HG02870 (cell line): ENCODE results near the gene SPSB3.

ENCODE experiments used
- ATAC-seq: cut with Tn5 transposase; IDR thresholded peaks from one replicate; pipeline ENCODE4 v1.9.1; 2021; ENCODE audit warnings: mild to moderate bottlenecking, moderate library complexity; ENCODE audit not compliant: unreplicated experiment

The SPSB3 gene

DNA sequence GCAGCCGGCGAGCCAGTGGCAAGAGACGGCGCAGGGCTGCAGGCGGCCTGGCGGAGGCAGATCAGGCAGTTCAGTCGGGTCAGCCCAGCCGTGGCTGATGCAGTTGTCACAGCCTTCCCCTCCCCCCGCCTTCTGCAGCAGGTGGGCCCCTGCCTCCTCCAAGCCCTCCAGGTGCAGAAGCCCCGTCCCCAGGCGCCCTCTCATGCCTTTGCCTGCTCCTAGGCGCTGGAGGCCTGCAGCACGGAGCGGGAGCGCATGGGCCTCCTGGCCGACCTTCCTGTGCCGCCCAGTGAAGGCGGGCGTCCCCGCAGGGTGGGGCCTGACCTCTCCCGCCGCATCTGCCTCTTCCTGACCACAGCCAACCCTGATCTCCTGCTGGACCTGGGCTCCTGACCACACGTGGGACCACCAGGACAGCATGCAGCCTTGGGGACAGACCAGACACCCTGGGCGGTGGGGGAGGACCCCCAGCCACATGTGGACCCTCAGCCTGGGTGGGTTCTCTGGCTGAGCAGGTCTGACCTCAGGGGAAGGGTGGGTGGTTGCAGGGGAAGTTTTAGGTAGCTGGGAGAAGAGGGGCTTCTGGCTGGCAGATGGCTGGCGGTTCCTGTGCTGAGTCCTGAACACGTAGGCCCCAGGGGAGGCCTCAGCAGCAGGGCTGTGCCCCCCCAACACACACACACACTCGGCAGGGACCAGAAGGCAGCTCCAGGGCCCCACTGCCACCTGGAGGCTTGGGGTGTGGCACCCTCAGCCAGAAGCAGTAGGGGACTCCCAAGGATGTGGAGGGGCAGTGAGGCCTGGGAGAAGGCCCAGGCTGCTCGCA is 6.3 kb downstream of the SPSB3 start:
- no peak for ATAC-seq

DNA sequence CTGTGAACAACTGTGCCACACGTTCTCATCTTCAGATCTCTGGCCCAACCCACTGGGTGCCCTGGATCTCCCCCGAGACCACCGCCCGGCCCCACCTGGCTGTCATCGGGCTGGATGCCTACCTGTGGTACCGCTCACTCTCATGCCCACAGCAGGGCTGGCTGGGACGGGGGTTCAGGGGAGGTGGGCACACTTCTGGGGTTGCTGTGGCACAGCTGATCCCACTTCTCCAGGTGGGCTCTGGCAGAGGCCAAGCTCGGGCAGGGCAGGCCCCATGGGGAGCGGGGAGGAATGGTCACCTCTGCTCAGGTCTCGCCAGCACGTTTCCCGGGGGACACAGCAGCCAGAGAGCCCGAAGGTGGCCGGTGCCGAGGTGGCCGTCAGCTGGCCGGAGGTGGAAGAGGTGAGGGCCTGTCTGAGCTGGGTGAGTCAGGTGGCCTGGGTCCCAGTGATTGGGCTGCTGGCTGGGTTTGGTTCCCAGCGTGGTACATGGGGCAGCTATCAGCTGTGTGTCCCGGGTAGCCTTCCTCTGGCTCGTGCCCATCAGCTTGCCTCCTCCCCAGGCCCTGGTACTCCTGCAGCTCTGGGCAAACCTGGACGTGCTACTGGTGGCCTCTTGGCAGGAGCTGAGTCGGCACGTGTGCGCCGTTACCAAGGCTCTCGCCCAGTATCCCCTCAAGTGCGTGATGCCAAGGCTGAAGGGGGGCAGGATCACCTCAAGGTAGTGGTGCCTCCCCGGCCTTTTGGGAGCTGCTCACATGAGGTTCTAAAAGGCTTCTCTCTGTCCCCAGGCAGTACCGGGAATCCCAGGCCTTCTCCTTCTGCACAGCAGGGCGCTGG is 7.1 kb downstream of the SPSB3 start:
- ATAC-seq = no peak

DNA sequence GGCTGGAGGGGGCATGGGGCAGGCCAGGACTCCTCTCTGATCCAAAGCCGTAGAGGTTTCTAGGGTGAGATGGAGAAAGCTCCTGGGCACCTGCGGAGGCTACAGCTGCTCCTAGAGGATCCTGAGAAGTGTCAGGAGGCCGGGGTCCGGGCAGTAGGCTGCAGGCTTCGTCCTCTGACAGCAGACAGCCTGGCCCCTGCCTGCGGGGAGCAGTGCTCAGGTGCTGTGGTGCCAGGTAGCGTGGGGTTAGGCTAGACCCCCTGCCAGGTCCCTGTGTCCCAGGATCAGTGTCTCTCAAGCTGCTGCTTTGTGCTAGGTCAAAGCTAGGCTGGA is 8.0 kb downstream of the SPSB3 start:
- ATAC-seq = no peak

DNA sequence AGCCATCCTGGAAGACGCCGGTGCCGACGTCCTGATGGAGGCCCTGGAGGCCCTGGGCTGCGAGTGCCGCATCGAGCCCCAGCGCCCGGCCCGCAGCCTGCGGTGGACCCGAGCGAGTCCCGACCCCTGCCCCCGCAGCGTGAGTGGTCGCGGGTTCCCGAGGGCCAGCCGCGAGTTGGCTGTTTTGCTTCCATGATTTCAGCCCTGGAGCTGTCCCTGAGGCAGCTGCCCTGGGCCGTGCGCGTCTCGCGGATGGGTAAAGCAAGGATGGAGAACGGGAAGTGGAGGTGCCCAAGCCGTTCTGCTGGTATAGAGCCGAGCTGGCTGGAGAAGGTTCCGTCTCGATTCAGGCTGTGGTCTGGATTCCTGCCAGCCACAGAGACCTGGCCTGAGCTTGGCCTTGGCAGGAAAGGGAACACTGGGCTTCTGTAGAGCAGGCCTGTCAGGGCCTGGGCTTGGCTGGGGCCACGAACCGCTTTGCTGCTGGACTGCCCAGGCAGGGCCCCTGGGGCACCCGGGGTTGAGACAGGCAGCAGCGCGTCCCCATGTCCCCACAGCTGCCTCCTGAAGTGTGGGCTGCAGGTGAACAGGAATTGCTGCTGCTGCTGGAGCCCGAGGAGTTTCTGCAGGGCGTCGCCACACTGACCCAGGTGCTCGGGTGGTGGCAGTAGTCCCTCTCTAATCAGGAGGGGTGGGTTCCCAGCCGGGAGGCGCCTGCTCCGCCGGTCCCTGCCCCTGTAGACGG is 8.5 kb downstream of the SPSB3 start:
- no peak for ATAC-seq

DNA sequence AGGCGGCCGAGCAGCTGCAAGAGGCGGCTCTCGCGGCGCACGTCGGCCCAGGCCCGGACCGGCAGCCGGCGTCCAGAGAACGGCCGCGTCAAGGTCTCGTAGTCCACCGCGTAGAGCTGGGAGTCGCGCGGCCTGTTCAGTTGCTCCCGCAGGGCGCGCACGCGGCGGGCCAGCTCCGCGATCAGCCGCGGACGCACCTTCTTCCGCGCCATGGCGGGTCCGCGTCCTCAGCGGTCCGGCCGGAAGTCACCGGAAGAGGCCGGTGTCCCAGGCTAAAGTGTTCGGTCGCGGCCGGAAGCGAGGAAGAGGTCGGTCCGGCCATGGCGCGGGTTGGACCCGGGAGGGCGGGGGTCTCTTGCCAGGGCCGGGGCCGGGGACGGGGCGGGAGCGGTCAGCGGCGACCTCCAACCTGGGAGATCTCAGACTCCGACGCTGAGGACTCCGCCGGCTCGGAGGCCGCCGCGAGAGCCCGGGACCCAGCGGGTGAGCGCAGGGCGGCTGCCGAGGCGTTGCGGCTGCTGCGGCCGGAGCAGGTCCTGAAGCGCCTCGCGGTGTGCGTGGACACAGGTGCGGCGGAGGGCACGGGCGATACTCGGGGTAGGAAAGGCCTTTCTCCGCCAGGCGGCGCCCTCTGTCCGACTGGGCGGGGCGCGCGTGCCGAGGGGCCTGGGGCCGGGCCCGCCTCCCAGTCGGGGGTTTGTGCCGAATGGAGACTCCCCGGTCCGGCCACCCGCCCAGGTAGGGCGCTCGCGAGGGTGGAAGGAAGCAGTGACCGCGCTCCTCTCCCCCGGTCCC is 9.3 kb downstream of the SPSB3 start, which contains the start of gene MRPS34:
Gene MRPS34, minus strand, starts transcription at position 227 of the 795 bp plus-strand sequence. Its CDS starts 15 bp downstream, at position 212.
- ATAC-seq = peak; percentile 40

DNA sequence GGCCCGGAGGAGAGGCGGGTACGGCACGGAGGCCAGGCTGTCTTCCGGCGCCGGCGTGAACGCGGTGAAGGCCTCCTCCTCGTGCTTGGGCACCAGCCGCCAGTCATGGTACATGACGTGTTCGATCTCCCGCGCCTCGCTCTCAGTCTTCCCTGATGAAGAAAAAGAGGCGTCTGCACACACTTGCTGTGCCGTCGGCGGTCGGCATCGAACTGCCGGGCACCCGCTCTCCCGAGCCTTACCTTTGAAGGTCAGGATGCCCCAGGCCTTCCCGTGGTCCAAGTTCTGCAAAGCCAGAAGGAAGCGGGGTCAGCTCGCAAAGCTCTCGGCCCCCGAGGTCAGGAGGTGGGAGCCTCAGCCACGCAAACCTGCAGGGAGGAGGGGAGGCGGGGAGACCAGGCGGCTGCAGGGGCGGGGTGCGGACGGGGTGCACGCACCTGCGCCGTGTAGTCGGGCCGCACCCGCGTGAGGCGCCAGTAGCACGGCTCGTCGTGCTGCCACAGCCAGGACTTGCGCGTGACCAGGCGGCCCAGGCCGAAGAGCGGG is 9.9 kb downstream of the SPSB3 start, which contains the start of gene EME2:
Gene EME2, plus strand, starts transcription at position 449 of the 546 bp plus-strand sequence. CDS start 418 bp downstream, outside the sequence.
- no peak for ATAC-seq

DNA sequence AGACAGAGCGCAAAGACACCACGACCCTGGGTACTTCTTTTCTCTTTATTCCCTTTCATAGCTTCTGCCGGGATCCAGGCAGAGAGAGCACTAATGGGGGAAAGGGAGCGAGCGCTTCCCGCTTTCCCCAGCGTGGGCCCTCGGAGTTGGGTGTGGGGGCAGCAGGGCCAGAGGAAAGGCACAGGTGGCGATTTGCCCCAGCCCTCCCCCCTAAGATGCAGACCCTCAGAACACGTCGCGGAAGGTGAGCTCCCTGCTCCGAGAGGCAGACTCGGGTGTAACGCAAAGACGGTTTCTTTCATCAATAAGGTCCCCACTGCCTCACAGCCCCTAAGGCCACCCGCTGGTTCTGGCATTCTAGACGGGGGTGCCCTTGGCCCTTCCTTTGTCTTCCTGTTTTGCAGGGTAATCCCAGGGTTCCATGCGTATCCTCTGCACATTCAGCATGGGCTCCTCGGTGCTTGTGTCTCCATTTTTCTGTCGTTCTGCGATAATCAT is 10.5 kb downstream of the SPSB3 start:
- no peak for ATAC-seq

DNA sequence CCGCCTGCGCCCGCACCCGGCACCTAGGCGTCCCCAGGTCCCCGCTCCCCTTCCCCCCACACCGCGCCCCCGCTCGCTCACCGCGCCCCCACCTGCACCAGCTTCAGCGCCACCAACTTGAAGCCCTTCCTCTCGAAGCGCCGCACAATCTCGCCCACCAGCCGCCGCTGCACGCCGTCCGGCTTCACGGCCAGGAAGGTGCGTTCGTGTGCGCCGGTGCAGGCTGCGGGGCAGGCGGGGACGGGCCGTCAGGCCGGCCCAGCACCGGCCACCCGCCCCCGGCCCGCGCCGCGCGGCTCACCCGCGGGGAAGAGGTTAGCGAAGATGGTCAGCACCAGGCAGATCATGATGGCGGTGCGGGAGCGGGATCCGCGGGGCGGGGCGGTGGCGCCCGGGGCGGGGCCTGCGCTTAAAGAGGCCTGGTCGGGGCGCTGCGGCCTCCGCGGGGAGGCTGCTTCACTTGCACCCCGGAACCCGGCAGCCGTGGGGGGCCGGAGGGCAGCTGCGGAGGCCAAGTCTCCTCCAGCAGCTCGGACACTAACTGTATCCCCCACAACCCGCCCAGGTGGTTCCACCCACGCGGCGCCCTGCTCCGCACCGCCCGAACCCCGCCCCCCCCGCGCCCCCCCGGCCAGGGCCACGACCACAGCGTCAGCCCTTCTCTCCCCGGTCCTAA is 11.0 kb downstream of the SPSB3 start, which contains the start of gene NME3:
Gene NME3, minus strand, starts transcription at position 356 of the 676 bp plus-strand sequence. Its CDS starts 9 bp downstream, at position 347.
- ATAC-seq = peak; percentile 29

DNA sequence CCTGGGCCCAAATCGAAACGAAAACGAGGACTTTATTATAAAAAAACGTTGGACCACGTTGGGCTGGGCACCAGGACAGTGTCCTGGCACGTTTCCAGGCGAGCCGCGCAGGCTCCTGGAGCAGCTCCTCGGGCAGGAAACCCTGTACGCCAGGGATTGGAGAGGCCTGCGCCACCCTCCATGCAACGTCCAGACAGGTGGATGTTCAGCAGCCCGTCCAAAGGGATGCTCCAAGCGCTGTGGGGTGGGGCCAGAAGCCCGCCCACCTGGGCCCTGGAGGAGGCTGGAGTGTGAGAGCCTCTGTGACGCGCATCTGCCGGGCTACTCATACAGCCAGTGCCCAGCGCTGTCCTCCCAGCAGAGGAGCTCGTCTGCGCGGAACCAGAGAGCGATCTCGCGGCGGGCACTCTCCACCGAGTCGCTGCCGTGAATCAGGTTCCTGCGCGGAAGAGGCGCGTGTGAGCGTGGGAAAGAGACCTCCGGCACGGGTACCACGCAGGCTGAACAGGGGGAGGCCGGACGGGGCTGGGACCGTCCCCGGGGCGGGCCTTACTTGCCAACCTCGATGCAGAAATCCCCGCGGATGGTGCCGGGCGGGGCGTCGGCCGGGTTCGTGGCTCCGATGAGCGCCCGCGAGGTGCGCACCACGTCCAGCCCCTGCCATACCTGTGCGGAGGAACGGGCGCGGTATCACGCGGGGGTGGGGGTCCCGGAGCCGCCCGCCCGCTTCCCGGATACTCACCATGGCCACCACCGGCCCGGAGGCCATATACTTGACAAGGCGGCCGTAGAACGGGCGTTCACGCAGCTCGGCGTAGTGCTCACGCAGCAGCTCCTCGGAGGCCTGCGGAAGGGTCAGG is 11.8 kb downstream of the SPSB3 start:
- ATAC-seq = no peak

DNA sequence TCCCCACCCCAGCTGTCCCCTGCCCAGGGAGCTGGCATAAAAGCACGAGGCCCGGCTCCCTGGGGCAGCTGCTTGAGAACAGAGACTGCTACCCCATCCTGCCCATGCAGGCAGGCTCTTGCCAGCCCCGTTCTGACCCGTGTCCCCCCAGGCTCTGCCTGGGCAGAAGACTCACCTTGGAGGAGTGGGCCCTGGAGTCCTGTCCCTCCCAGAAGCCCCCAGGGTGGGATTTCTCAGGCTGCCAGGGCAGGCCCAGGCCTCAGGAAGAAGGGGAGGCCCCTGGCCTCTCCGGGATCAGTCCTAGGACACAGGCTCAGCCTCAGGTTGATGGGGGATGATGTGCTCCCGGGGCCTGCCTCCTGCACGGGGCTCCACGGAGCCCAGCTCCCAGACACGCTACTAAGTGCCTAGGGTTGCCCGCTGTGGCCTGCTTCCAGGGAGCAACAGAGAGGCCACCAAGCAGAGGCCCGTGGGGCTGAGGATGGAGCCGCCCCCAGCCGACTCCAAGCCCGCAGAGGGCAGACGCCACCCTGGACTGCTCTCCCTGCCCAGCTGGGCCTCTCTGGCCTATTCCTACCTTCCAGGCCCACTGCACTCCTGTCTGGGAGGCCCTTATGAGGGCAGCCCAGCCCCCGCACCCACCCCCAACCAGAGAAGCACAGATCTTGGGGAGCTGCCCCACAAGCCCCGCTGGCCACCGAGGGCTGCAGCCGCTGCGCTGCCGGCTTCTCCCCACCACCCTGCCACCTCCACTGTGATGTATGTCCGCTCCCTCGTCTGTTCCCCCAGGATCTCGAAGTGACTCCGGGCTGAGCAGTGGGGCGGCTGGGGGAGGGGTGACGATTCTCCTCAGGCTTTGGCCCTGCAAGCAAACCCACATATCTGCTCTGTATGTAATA is 12.7 kb downstream of the SPSB3 start:
- ATAC-seq = no peak

DNA sequence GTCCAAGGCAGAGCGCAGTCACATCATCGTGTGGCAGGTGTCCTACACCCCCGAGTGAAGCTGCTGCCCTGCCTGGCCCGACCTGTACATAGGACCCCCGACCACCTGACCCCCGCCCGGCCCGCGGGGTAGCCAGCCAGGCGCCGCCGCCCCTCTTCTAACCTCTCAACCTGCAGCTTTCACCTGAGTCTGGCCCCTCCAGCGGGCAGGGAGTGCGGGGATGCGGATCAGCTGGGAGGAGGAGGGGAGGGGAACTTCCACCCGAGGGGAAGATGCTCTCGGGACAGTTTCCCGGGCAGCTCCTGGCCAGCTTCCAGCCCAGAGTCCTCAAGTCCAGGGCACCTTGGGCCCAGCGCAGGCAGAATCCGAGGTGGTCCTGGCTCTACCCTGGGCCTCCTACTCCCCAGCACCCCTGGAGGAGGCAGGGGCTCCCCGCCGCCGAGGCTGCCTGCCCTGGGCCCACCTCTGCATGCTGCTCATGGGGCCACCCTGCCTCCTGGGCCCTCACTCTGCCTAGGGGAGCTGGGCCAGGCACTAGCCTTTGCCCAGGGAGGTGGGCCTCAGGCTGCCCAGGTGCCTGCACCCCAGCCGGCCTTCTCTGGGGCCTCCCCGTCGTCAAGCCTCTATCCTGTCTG is 13.5 kb downstream of the SPSB3 start:
- no peak for ATAC-seq

DNA sequence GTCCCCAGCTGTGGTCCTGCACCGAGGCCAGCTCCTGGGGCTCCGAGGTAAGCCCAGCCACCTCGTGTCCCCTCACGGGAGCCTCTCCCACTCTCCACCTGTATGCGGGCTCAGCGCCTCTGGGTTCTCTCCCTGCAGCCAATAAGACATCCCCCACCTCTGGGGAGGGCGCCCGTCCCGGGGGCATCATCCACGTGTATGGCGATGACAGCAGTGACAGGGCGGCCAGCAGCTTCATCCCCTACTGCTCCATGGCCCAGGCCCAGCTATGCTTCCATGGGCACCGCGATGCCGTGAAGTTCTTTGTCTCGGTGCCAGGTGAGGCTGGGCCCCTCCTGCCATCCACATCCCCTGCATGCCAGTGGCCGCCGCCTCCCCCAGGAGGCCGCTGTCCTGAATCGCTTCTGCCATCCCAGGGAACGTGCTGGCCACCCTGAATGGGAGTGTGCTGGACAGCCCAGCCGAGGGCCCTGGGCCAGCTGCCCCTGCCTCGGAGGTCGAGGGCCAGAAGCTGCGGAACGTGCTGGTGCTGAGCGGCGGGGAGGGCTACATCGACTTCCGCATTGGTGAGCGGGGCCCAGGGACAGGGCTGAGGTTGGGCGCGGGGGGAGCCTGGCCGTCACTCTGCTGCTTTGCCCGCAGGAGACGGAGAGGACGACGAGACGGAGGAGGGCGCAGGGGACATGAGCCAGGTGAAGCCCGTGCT is 14.2 kb downstream of the SPSB3 start:
- ATAC-seq = no peak

DNA sequence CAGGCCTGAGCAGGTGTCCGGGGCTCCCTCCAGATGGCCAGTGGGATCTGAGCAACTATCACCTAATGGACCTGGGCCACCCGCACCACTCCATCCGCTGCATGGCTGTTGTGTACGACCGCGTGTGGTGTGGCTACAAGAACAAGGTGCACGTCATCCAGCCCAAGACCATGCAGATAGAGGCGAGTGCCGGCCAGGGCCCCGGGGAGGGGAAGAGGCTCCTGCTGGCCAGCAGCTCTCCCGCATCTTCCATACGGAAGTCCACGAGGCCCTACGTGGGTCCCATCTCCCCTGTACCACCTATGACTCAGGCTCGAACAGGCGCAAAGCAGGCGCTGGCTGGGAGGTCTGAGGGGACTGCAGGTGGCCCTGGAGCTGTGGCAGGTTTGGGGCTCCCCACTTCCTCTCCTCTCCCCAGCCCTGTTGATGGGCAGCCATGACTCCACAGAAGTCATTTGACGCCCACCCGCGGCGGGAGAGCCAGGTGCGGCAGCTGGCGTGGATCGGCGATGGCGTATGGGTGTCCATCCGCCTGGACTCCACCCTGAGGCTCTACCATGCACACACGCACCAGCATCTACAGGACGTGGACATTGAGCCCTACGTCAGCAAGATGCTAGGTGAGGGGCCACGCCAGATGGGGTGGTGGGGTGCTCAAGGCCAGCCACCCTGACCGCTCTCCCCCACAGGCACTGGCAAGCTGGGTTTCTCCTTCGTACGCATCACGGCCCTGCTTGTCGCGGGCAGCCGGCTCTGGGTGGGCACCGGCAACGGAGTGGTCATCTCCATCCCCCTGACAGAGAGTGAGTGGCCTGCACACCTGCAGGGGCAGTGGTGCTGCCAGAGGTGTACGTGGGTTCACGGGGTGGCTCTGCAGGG is 15.0 kb downstream of the SPSB3 start:
- no peak for ATAC-seq

DNA sequence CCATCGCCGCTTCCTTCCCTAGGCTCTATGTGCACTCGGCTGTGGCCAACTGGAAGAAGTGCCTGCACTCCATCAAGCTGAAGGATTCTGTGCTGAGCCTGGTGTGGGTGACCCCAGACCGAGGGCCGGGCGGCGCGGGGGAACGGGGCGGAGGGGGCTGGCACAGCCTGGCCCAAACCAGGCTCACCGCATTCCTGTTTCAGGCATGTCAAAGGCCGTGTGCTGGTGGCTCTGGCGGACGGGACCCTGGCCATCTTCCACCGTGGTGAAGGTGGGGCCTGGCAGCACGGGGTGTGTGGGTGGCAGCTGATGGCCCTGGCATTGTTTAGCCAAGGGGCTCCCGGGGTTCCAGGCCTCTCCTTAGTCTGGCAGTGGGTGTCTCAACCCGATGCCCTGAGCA is 15.7 kb downstream of the SPSB3 start:
- ATAC-seq = no peak

DNA sequence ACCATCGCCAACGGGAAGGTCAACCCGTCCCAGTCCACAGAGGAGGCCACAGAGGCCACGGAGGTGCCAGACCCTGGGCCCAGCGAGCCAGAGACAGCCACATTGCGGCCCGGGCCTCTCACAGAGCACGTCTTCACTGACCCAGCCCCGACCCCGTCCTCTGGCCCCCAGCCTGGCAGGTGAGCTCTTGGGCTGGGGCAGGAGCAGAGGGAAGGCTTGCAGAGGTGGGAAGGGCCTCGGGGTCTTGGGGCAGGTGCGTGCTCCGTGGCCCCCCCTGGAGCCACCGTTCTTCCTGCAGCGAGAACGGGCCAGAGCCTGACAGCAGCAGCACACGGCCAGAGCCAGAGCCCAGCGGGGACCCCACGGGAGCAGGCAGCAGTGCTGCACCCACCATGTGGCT is 16.1 kb downstream of the SPSB3 start:
- no peak for ATAC-seq
